ENCODE data around the gene RARS2.

The RARS2 gene

DNA sequence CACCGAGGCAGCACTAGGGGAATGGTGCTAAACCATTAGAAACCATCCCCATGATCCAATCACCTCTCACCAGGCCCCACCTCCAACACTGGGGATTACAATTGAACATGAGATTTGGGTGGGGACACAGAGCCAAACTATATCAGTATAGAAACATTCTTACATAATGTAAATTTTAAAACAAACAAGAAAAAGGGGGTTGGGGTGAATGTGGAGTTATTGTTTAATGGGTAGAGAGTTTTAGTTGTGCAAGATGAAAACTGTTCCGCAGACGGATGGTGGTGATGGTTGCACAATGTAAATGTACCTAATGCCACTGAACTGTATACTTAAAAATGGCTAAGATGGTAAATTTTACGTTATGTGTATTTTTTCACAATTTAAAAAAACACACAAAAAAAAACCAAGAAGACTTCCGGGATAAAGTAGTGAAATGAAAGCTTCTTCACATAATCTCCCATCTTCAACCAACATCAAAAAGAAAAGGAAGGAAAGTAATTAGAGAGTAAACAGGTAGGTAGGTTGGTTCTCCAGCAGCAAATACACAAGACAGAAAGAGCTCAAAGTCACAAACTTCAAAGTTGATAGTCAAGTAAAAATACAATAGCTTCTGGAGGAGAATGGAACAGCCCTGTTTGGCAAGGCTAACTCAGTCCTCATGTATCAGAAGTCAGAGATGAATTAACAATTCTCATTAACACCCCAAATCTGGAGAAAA, 16.3 kb downstream of the RARS2 start:
- no peak for DNase-seq (ENCODE audit: low spot score)
- FAIRE-seq, result no peak

DNA sequence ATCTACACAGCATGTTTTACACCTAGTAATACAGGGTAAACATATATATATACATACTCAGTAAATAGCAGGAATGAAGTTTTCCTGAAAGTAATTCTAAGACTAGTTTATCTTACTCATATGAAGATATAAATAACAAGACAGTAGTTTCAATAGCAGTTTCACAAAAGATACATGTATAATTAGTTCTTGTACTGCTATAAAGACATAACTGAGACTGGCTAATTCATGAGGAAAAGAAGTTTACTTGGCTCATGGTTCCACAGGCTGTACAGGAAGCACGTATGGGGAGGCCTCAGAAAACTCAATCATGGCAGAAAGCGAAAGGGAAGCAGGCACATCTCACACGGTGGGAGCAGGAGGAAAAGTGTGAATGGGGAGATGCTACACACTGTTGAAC, 16.9 kb downstream of the RARS2 start:
- FAIRE-seq, result no peak
- no peak for DNase-seq (ENCODE audit: low spot score)

DNA sequence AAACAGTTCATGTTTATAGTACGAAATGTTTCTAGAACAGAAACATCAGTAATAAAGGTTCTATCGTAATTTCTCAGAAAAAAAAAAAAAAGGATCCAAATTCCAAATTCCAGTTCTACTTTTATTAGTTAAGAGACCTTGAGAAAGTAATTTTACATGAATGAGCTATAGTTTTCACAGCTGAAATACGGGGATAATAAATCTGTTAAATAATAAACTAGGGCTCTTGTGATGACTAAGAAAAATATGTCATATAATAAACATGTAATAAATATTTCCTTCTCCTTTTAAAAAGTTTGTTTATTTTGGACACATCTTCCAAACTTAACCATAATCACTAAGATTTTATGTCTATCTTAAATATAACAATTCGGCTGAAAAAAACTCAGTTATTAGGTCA, 17.8 kb downstream of the RARS2 start:
- FAIRE-seq, result no peak

DNA sequence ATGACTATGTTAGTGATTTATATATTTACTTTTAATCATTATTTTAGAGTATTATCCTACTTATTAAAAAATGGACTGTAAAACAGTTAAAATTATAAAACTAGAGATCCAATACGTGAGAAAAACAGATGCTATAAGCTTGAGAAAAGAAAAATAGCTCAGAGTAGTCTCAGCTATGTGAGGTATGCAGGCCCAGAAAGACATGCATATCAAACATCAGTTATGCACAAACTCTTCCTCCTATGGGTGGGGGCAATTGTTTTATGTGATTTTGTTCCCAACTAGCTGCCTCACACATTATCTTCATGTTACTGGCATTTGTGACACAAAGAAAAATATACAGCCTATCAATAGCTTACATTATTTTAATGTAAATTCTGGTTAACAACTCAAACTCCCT, 28.8 kb downstream of the RARS2 start:
- FAIRE-seq (no peak), DNase-seq (ENCODE audit: low spot score) (no peak)

More for the DNA sequence above, 17.8 kb downstream of the RARS2 start:
- no peak for DNase-seq (ENCODE audit: low spot score)

DNA sequence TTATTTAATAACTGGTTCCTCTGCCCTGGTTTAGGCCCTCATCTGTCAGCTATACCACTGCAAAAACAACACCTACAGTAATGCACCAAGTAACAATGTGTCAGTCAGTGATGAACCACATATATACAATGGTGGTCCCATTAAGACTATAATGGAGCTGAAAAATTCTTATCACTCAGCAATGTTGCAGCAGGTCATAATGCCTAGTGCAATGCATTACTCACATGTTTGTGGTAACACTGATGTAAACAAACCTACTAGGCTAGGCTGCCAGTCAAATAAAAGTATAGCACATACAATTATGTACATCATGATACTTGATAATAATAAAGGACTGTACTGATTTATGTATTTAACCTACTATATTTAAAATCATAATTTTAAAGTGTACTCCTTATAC, 31.3 kb downstream of the RARS2 start:
- no peak for FAIRE-seq

DNA sequence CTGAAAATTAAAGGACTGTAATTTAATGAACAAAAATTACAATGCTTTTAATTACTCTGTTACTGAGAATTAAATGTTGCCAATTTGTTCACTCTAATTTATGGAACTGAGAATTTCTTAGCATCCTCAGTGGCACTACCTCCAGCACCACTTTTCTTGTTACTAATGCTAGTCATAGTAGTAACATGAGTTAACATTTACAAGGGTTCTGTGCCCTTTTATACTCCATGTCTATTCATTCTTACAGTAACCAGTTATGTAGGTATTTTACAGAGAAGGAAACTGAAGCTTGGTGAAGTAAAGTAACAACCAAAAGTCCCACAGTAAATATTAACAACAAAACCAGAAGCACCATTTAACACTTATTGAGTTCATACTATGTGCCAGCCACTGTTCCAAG, 34.3 kb downstream of the RARS2 start:
- no peak for FAIRE-seq
- DNase-seq (ENCODE audit: low spot score), result no peak

More for the DNA sequence above, 31.3 kb downstream of the RARS2 start:
- no peak for DNase-seq (ENCODE audit: low spot score)

DNA sequence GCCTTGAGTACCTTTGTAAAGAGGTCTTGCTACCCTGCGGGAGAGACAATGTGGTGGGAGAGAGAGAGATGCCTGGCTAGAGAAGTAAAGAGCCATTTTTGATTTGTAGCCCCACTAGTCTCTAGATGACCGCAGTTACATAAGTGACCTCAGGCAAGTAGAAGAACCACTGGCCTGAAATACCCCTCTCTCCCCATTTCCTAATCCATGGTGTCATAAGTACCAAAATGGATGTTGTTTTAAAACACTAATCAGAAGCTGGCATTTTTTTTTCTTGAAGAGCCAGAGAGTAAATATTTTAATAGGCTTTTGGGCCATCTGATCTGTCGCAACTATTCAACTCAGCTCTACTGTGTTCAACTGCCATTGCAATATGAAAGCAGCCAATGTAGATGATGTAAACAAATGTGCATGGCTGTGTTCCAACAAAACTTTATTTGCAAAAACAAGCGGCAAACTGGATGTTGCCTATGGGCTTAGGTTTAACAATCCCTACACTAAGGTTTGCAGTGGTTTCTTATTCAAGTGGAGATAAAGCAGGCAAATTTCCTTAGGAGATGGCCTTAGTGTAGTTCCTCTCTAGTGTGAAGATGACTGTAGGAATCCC, 36.5 kb downstream of the RARS2 start:
- FAIRE-seq, result no peak

DNA sequence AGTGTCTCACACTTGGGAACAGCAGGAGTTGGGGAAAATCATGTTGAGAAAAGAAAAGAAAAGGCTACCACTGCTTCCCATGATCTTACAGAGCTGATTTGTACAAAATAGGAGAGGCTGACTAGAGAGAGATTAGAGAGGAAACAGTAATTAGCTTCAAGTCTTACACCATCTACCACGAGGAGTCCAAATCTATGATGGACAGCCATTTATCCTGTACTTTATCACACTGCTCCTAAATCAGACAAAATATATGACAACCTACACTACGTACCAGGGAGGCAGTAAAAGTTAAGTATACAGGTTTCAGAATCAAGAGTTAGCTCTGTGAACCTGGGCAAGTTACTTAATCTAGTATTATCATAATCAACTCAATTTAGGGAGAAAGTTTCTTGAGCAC, 38.0 kb downstream of the RARS2 start:
- FAIRE-seq (no peak), DNase-seq (ENCODE audit: low spot score) (no peak)

More for the DNA sequence above, 36.5 kb downstream of the RARS2 start:
- no peak for DNase-seq (ENCODE audit: low spot score)

DNA sequence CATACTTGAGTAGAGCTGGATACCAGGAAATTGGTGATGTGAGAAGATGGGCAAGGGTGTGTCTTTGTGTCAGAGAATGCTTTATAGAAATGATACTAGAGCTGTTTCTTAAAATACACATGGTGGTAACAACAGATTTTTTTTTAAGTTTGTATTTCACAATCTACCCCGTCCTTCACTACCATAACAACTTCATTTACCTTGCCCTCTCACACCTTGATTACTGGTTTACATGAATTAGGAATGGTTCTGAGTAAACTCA, 45.4 kb downstream of the RARS2 start:
- FAIRE-seq, result no peak
- no peak for DNase-seq (ENCODE audit: low spot score)

DNA sequence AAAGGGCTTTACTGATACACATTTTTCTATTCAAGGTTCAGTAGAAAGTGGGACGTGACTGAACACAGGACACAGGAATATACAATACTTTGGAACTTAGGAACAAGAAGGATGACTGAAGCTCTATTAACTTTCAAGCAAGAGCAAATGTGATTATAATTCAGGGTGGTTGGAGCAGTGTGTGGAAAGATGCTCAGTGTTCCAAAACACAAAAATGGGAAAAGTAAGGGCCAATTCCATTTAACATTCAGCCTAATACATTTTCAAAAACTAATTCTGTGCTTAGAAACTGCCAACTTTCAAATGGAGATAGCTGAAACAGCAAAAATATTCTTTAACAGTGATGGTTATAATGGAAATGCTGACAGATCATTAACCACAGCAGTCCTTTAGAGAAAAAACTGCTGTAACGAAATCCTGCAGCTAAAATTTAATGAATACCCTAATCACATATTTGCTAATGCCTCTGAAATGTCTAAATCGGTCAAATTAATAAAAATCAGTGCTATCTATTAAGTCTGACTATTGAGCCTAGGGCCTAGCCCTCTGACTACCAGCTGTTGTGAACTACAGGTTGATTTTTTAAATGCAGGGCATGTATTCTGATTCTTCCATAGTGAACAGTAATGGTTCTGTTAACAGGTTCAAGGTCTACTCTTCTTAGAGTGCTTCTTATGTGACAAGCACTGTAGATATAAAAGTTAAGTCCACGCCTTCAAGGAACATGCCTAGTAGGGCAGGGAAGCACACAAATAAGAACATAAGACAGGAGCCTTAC, 45.9 kb downstream of the RARS2 start:
- FAIRE-seq, result no peak
- no peak for DNase-seq (ENCODE audit: low spot score)

DNA sequence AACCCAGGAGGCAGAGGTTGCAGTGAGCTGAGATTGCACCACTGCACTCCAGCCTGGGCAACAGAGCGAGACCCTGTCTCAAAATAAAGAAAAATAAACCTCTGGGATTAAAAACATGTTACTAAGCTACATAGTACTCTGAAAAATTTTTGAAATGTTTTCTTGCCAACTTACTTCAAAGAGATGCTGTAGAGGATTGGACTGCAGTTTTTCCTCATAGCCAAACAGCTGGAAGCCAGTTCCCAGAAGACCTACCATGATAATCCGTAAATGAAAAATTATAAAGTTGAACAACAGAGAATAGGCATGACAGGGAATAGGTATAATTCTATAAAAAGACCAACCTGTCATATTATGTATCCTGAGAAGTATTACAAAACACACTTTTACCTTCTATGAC, 48.0 kb downstream of the RARS2 start:
- DNase-seq (ENCODE audit: low spot score) (no peak), FAIRE-seq (no peak)

DNA sequence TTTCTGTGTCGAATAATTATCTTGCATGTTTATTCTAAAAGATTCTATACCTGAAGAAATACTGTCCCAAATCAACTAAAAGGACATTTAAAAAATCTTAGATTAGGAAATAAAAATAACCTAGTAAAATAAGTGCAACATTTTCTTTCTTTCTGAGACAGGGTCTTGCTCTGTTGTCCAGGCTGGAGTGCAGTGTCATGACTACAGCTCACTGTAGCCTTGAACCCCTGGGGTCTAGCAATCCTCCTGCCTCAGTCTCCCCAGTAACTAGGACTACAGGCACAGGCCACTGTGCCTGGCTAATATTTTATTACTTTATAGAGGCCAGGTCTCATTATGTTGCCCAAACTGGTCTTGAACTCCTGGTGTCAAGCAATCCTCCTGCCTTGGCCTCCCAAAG, 48.7 kb downstream of the RARS2 start:
- no peak for FAIRE-seq
- no peak for DNase-seq (ENCODE audit: low spot score)

DNA sequence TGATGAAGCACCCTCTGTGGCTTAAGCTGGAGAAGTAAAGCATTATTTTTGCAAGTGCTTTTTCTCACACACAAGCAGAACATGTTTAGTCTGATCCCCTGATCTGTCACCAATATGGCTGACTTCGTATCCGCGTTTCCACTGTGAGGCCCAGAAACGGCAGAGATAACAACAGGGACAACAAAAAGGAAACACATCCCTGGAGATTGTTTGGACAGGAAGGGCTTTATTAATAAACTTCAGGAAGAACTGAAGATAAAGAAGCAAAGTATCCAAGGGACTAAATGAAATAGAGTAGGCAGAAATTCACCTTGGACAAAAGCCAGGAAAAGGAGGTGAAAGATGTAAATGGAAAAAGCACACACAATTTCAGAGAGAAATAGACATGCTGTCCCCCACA, 49.2 kb downstream of the RARS2 start:
- DNase-seq (ENCODE audit: low spot score) (no peak), FAIRE-seq (no peak)

DNA sequence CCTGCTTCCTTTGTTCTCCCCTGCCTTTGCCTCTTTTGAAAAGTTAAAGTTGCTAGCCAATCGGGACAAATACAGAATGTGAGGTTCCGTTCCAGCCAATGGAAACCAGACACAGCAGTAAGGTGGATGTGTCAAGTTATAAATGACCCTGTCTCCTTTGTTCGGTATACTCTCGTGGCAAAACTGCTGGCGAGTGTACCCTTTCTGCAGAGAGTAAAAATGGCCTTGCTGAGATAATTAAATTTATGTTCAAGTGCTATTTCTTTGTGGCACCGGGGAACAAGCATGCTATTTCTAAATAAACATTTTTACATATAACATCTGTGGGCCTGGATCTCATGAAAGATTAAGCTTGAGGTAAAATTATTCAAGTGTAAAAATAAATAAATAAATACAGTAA, 50.2 kb downstream of the RARS2 start:
- FAIRE-seq (no peak), DNase-seq (ENCODE audit: low spot score) (no peak)

DNA sequence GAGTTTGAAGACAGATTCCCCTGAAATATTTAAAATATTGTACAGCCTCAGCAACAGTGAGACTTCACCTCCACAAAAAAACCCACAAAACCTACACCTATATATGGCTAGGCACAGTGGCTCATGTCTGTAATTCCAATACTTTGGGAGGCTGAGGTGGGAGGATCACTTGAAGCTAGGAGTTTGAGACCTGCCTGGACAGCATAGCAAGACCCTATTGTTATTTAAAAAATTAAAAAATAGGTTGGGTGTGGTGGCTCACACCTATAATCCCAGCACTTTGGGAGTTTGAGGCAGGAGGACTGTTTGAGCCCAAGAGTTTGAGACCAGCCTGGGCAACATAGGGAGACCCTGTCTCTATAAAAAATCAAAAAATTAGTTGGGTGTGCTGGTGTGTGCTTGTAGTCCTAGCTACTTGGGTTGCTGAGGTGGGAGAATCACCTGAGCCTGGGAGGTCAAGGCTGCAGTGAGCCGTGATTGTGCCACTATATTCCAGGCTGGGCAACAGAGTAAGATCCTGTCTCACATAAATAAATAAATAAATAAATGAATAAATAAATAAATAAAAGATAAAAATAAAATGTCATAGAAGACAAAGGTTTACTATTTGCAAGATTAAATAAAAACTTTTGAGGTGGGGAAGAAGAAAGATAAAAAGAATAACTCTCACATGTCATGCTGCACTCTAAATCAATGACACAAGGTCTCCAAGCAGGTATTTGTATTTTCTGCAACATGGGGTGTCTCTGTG, 51.1 kb downstream of the RARS2 start:
- DNase-seq (ENCODE audit: low spot score) (no peak), FAIRE-seq (no peak)

DNA sequence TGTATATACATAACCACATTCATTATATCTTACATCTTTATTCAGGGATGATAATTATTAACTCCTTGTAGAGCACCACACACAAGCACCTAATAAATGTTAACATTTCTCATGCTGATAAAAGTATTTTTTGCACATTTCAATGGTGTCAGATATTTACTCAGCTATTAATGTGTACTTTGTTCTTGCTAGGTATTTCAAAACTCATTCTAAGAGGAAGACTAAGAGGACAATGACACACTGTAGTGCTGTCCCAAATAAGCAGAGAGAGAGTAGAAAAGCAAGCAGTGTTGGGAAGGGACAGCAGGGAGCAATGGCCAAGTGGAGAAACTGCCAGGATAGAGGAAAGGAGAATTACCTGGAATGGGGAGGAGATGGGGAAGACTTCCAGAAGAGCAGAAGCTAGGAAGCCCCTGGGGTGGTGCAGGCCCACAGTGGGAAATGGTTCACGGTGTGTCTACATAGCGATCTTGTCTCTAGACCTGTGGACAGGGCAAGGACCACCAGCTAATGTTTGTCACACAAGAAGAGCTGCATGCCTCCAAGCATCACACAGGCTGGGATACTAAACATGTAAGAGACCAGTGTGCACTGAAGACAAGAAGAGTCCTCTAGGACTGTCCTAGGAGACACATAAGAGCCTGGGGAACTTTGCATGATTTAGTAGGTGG, 55.3 kb downstream of the RARS2 start:
- no peak for FAIRE-seq
- no peak for DNase-seq (ENCODE audit: low spot score)

DNA sequence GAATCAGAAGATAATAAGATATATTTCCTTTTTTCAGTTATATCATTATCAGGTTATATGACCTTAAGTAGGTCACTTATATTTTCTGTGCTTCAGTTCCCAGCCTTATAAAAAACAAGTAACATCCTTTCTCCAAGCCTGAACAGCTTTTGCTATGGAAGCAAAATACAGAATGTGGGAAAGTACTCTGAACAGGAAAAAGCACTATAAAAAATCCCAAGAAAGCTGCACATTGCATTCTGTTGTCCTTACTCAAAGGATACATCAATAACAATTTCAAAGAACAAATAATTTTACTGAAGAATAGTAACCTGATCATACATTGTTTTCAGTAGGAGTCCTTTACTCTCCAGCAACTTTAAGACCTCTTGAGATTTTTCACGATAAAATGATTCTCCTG, 60.6 kb downstream of the RARS2 start:
- DNase-seq (ENCODE audit: low spot score) (no peak), FAIRE-seq (no peak)

DNA sequence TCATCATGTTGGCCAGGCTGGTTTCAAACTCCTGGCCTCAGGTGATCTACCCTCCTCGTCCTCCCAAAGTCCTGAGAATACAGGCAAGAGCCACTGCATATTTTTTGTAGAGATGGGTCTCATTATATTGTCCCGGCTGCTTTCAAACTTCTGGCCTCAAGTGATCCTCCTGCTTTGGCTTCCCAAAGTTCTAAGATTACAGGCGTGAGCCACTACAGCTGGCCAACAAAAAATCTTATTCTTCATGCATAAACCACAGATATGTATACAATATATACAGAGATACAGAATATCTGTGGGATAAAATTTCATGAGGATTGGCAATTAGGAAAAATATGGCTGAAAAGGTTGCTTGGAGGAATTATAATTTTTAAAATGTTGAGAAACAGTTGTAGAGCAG, 67.1 kb downstream of the RARS2 start:
- FAIRE-seq, result no peak
- DNase-seq (ENCODE audit: low spot score), result no peak

DNA sequence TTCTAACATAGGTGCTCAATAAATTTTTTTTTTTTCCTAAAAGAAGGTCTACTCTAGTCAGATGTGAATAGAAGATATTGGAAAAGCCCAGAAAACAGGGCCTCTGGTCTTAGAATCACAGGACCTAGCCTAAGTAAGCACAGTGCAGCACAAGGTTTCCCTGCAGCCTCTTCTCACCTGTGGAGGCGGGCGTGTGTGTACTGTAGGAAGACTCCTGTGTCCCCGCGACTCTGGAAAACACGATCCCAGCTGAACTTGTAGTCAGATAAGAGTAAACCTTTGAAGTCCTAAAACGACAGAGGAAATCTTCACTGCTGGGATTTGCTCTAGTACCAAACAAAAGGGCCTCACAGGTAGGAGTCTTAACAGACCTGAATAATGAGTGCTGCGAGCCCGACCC, 71.3 kb downstream of the RARS2 start:
- no peak for FAIRE-seq
- DNase-seq (ENCODE audit: low spot score), result no peak

DNA sequence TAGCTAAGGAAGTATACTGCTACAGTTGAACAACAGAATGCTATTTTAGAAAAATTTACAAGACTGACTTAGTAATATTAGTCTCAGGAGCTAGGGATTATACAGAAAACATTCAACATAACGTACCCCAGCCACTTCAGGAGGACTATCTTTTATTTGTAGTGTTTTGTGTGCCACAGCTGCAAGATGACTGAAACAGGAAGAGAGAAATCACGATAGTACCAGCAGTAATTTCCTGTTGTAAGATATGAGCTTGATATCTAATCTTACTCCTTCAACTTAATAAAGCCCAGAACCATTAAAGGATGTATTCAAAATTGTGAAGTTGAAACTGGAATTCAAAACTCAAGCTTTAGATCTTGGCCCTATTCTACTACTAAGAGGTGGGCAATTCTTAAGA, 75.0 kb downstream of the RARS2 start:
- no peak for DNase-seq (ENCODE audit: low spot score)
- FAIRE-seq, result no peak

DNA sequence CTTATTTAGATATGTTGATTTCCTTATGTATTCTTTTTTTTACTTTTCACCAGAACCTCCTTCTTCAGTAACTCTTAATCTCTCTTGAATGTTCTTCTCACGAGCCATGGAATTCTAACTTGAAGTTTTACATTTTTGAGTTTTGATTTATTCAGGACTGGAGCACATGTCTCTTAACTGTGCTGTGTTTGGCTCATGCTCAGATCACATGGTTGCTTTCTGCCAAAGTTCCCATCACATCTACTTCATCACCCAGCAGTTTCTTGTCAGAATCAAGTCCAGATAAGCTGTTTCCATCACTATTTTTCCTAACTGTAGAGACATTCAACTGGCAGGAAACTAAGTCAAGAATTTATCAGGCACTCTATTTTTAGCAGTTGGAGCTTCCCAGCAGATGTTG, 85.3 kb downstream of the RARS2 start:
- FAIRE-seq, result no peak
- no peak for DNase-seq (ENCODE audit: low spot score)

Measured in urothelium cell line (cell line).